Measurements from ENCODE around the gene CCDC73. TPM values are rescaled to one million over a fixed set of nuclear protein-coding genes. Genes with fewer than 3 reads are reported as not detected.

The CCDC73 gene
- total RNA-seq, 1 donor: not detected

DNA sequence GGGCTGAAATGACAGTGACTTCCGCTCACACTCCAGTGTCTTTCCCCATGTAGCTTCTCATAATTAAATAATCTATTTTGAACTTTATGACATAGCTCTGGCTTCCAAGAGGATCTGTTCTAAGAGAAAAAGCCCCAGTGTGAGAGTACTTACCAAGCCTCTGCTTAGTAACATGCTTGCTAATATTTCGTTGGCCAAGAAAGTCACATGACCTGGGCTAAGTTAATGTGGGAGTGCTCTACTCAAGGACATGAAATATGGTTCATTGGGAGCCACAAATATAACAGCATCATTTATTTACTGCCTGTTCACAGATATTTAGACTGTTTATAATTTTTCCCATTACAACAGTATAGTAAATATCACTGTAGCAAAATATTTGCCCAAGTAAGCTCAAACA lies 42.5 kb downstream of the CCDC73 start:
- DNase-seq (ENCODE audit: insufficient read length, low spot score, missing footprints): no peak
- no peak overlapping the region for H3K4me3 ChIP-seq (ENCODE audit: insufficient read depth, low read length)
- no peaks in the 10 kb centered on the region for H3K9me3 ChIP-seq (ENCODE audit: low read depth, low read length)
- no peaks in the 10 kb centered on the region for H3K4me1 ChIP-seq (ENCODE audit: insufficient read depth, low read length)
- no peaks in the 10 kb centered on the region for H3K36me3 ChIP-seq (ENCODE audit: insufficient read depth, low read length)
- TF ChIP-seq, protein P1, sequence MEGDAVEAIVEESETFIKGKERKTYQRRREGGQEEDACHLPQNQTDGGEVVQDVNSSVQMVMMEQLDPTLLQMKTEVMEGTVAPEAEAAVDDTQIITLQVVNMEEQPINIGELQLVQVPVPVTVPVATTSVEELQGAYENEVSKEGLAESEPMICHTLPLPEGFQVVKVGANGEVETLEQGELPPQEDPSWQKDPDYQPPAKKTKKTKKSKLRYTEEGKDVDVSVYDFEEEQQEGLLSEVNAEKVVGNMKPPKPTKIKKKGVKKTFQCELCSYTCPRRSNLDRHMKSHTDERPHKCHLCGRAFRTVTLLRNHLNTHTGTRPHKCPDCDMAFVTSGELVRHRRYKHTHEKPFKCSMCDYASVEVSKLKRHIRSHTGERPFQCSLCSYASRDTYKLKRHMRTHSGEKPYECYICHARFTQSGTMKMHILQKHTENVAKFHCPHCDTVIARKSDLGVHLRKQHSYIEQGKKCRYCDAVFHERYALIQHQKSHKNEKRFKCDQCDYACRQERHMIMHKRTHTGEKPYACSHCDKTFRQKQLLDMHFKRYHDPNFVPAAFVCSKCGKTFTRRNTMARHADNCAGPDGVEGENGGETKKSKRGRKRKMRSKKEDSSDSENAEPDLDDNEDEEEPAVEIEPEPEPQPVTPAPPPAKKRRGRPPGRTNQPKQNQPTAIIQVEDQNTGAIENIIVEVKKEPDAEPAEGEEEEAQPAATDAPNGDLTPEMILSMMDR (IDR thresholded peaks at IDR 0.05; ENCODE audit: extremely low read depth, low read depth, low read length): no peak
- no peak overlapping the region for H3K4me2 ChIP-seq (ENCODE audit: insufficient read depth, low read length)
- no peaks in the 10 kb centered on the region for H3K27me3 ChIP-seq (ENCODE audit: insufficient read depth, low read length)
- no peak overlapping the region for H2AFZ ChIP-seq (ENCODE audit: low read length)
- no peaks in the 10 kb centered on the region for H3K79me2 ChIP-seq (ENCODE audit: insufficient read depth, low read length)
- no peak overlapping the region for H3K27ac ChIP-seq (ENCODE audit: low read depth, low read length)
- H4K20me1 ChIP-seq (ENCODE audit: insufficient read depth, low read length): no peaks in the 10 kb centered on the region

DNA sequence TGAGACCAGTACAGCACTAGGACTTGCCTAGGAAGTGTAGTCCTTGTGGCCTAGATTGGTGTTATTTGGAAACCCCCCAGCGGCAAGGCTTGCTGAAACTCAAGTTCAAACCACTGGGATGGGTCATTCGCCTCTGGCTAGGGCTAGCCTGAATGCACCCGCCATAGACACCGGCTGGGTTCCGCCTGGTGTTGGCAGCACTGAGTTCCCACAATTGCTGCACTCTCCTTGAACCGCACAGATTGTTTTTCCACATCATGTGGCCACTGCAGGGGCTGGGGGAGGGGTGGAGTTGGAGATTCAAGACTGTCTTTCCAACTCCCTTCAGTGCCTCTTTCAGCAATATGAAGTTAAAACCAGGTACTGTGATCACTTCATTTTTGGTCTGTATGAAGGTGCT lies 43.1 kb downstream of the CCDC73 start:
- Histone ChIP-seq H3K27ac (ENCODE audit: low read depth, low read length) (no peak overlapping the region), H4K20me1 (ENCODE audit: insufficient read depth, low read length) (no peaks in the 10 kb centered on the region)
- TF ChIP-seq, protein P1 (IDR thresholded peaks at IDR 0.05; ENCODE audit: extremely low read depth, low read depth, low read length): no peak

DNA sequence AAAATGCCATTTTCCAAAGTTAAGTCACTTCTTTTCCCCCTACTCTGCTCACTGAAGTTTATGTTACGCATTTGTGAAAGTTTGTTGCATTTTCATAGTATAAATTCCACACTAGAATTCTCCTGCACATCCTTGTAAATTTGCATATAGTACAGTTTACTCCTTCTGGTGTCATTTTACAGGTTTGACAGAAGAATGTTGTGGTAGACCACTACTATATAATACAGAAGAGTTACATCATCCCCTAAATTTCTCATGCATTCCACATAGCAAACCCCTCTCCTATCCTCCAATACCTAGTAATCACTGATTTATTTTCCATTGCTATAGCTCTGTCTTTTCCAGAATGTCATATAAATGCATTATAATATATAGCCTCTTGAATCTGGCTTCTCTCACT lies 64.5 kb downstream of the CCDC73 start:
- H2AFZ ChIP-seq (ENCODE audit: low read length): no peak overlapping the region
- no peak overlapping the region for H3K4me3 ChIP-seq (ENCODE audit: insufficient read depth, low read length)
- no peaks in the 10 kb centered on the region for H3K27me3 ChIP-seq (ENCODE audit: insufficient read depth, low read length)
- H3K79me2 ChIP-seq (ENCODE audit: insufficient read depth, low read length): no peaks in the 10 kb centered on the region
- no peaks in the 10 kb centered on the region for H3K36me3 ChIP-seq (ENCODE audit: insufficient read depth, low read length)
- no peak overlapping the region for H3K27ac ChIP-seq (ENCODE audit: low read depth, low read length)
- no peaks in the 10 kb centered on the region for H3K4me1 ChIP-seq (ENCODE audit: insufficient read depth, low read length)
- TF ChIP-seq, protein P1 (IDR thresholded peaks at IDR 0.05; ENCODE audit: extremely low read depth, low read depth, low read length): no peak
- DNase-seq (ENCODE audit: insufficient read length, low spot score, missing footprints): no peak
- no peaks in the 10 kb centered on the region for H3K9me3 ChIP-seq (ENCODE audit: low read depth, low read length)
- no peaks in the 10 kb centered on the region for H4K20me1 ChIP-seq (ENCODE audit: insufficient read depth, low read length)
- no peak overlapping the region for H3K4me2 ChIP-seq (ENCODE audit: insufficient read depth, low read length)

More for the DNA sequence above, 43.1 kb downstream of the CCDC73 start:
- Histone ChIP-seq H3K9me3 (ENCODE audit: low read depth, low read length) (no peaks in the 10 kb centered on the region), H3K79me2 (ENCODE audit: insufficient read depth, low read length) (no peaks in the 10 kb centered on the region), H2AFZ (ENCODE audit: low read length) (no peak overlapping the region), H3K4me1 (ENCODE audit: insufficient read depth, low read length) (no peaks in the 10 kb centered on the region), H3K27me3 (ENCODE audit: insufficient read depth, low read length) (no peaks in the 10 kb centered on the region), H3K4me2 (ENCODE audit: insufficient read depth, low read length) (no peak overlapping the region), H3K36me3 (ENCODE audit: insufficient read depth, low read length) (no peaks in the 10 kb centered on the region), H3K4me3 (ENCODE audit: insufficient read depth, low read length) (no peak overlapping the region)
- no peak for DNase-seq (ENCODE audit: insufficient read length, low spot score, missing footprints)

DNA sequence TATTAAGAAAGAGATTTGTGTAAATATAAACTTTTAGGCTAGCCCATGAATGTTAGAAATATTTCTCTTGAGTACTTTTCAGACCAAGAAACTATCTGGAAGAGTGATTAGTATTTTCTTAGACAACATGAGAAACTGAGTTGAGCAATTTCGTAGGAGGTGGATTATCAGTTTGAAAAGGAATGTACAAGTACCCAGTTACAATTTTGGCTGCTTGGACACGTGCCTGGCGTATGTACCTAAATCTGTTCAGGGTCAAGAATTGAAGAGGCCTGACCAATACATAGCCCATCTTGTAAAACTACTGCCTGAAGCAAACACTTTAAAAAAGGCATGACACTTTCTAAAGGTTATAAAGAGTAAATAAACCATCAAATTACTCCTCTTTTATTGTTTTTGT lies 71.1 kb downstream of the CCDC73 start:
- H3K36me3 ChIP-seq (ENCODE audit: insufficient read depth, low read length): no peaks in the 10 kb centered on the region

More for the DNA sequence above, 71.1 kb downstream of the CCDC73 start:
- Histone ChIP-seq H3K4me3 (ENCODE audit: insufficient read depth, low read length) (no peak overlapping the region), H3K27ac (ENCODE audit: low read depth, low read length) (no peak overlapping the region), H3K27me3 (ENCODE audit: insufficient read depth, low read length) (peaks cover 8% of the 10 kb centered on the region), H2AFZ (ENCODE audit: low read length) (no peak overlapping the region), H3K4me2 (ENCODE audit: insufficient read depth, low read length) (no peak overlapping the region), H3K4me1 (ENCODE audit: insufficient read depth, low read length) (no peaks in the 10 kb centered on the region), H3K79me2 (ENCODE audit: insufficient read depth, low read length) (no peaks in the 10 kb centered on the region), H3K9me3 (ENCODE audit: low read depth, low read length) (no peaks in the 10 kb centered on the region), H4K20me1 (ENCODE audit: insufficient read depth, low read length) (no peaks in the 10 kb centered on the region)
- DNase-seq (ENCODE audit: insufficient read length, low spot score, missing footprints): no peak
- TF ChIP-seq, protein P1 (IDR thresholded peaks at IDR 0.05; ENCODE audit: extremely low read depth, low read depth, low read length): no peak
